SK-N-SH (cell line): ENCODE data around the gene MYL6B. TPM values are rescaled to one million over a fixed set of nuclear protein-coding genes. Genes with fewer than 3 reads are reported as not detected.
A peak's percentile ranks its signal among the peaks of the same experiment; 100 is the strongest.

ENCODE experiments used
- CTCF ChIA-PET: fragments of 300-600, 350-600 bp; formaldehyde crosslinking; extraction: SDS; loops from one replicate; lab custom pipeline; 2021; lab: Yijun Ruan, JAX
- POLR2A ChIA-PET: fragments of 350-600 bp; sonication (Branson Sonifier 250); formaldehyde crosslinking; extraction: SDS; loops from one replicate; lab custom pipeline; 2020; ENCODE audit warnings: antibody characterized with exemption, inconsistent platforms; lab: Yijun Ruan, JAX
- DNase-seq: peaks from one replicate; pipeline ENCODE4 v3.0.0; 2012
- H2AFZ ChIP-seq: fragments of 200-600 bp; sonication (generic); 2 replicates; pipeline ENCODE4 v1.8.1; 2016; ENCODE audit warnings: antibody characterized with exemption, mild to moderate bottlenecking, low read depth
- H3F3A ChIP-seq: fragments of 200-600 bp; sonication (generic); replicated peaks from 2 replicates; pipeline ENCODE3; 2016; ENCODE audit warnings: antibody characterized with exemption, mild to moderate bottlenecking; ENCODE audit not compliant: insufficient read depth
- H3K27ac ChIP-seq, 2 experiments: fragments of 200-500 bp in 1 of 2; fragments of 200-600 bp in 1 of 2; sonication (Bioruptor generic) in 1 of 2; sonication (generic), shearing (Covaris generic) in 1 of 2; 2 replicates each; pipeline versions ENCODE4 v1.5.1 to v1.6.1; 2014 to 2016; ENCODE audit warnings: low read depth in 2 of 2, inconsistent platforms in 1 of 2, low read length in 1 of 2, mild to moderate bottlenecking in 1 of 2, mixed read lengths in 1 of 2
- H3K27me3 ChIP-seq: fragments of 200-600 bp; sonication (generic), shearing (Covaris generic); 2 replicates; pipeline ENCODE4 v1.6.1; 2016; ENCODE audit warnings: mixed run types; ENCODE audit not compliant: insufficient read depth
- H3K36me3 ChIP-seq, 2 experiments: fragments of 200-500 bp in 1 of 2; fragments of 200-600 bp in 1 of 2; sonication (Bioruptor generic) in 1 of 2; sonication (generic) in 1 of 2; replicated peaks in 1 of 2; 2 replicates each; pipeline versions ENCODE3 to v1.5.1; 2014 to 2016; ENCODE audit warnings: low read length in 1 of 2, mild to moderate bottlenecking in 1 of 2; ENCODE audit not compliant: insufficient read depth in 2 of 2, control insufficient read depth in 1 of 2
- H3K4me1 ChIP-seq, 2 experiments: fragments of 200-500 bp in 1 of 2; fragments of 200-600 bp in 1 of 2; sonication (Bioruptor generic) in 1 of 2; sonication (generic), shearing (Covaris generic) in 1 of 2; 2 replicates each; pipeline versions ENCODE4 v1.5.1 to v1.6.1; 2014 to 2016; ENCODE audit warnings: low read depth in 1 of 2, low read length in 1 of 2, mixed run types in 1 of 2; ENCODE audit not compliant: insufficient read depth in 2 of 2, control insufficient read depth in 1 of 2
- H3K4me2 ChIP-seq: fragments of 200-600 bp; sonication (generic), shearing (Covaris generic); 2 replicates; pipeline ENCODE4 v1.6.1; 2017; ENCODE audit warnings: mixed run types
- H3K4me3 ChIP-seq, 2 experiments: fragments of 200-500 bp in 1 of 2; fragments of 200-600 bp in 1 of 2; sonication (Bioruptor generic) in 1 of 2; sonication (generic), shearing (Covaris generic) in 1 of 2; 2 replicates each; pipeline versions ENCODE4 v1.5.1 to v1.8.1; 2014 to 2016; ENCODE audit warnings: low read depth in 2 of 2, inconsistent platforms in 1 of 2, low read length in 1 of 2, mild to moderate bottlenecking in 1 of 2, mixed read lengths in 1 of 2, moderate library complexity in 1 of 2
- H3K79me2 ChIP-seq: fragments of 200-600 bp; sonication (generic); 2 replicates; pipeline ENCODE4 v1.8.1; 2017; ENCODE audit warnings: mild to moderate bottlenecking; ENCODE audit not compliant: insufficient read depth
- H3K9ac ChIP-seq: fragments of 200-600 bp; sonication (generic); 2 replicates; pipeline ENCODE4 v1.6.1; 2017; ENCODE audit warnings: mixed run types
- H3K9me2 ChIP-seq: fragments of 200-600 bp; sonication (generic); 2 replicates; pipeline ENCODE4 v1.6.1; 2017; ENCODE audit warnings: mixed run types
- H3K9me3 ChIP-seq: fragments of 200-600 bp; sonication (generic); 2 replicates; pipeline ENCODE4 v1.6.1; 2017; ENCODE audit warnings: mixed run types, mild to moderate bottlenecking, moderate library complexity
- H4K20me1 ChIP-seq: fragments of 200-600 bp; sonication (generic); 2 replicates; pipeline ENCODE4 v1.6.1; 2017; ENCODE audit warnings: mild to moderate bottlenecking, mixed run types; ENCODE audit not compliant: insufficient read depth
- CHD2 ChIP-seq: fragments of 150-350 bp; IDR thresholded peaks from 2 replicates; pipeline ENCODE4 v1.6.1; 2018; ENCODE audit warnings: low read length; ENCODE audit not compliant: partially characterized antibody
- EP300 ChIP-seq, 2 experiments: IDR thresholded peaks; 2 replicates each; pipeline versions ENCODE4 v1.4.0 to v1.6.1; 2012; ENCODE audit warnings: borderline replicate concordance in 1 of 2, low read depth in 1 of 2, low read length in 1 of 2
- EZH2phosphoT487 ChIP-seq: fragments of 200-600 bp; sonication (generic); IDR thresholded peaks from 2 replicates; pipeline ENCODE4 v1.6.1; 2017; ENCODE audit warnings: low read depth, mixed run types, mild to moderate bottlenecking, antibody characterized with exemption, moderate library complexity, borderline replicate concordance
- FOXJ3 ChIP-seq: sonication (generic); formaldehyde crosslinking; IDR thresholded peaks from 2 replicates; pipeline ENCODE4 v1.5.1; 2020; ENCODE audit warnings: mild to moderate bottlenecking, missing genetic modification reagents
- FOXM1 ChIP-seq: IDR thresholded peaks from 2 replicates; pipeline ENCODE4 v1.4.0; 2012; ENCODE audit warnings: low read depth, mild to moderate bottlenecking
- GABPA ChIP-seq: IDR thresholded peaks from 2 replicates; pipeline ENCODE4 v1.4.0; 2012; ENCODE audit warnings: low read depth, mild to moderate bottlenecking
- MXI1 ChIP-seq: IDR thresholded peaks from 2 replicates; pipeline ENCODE4 v1.6.1; 2012; ENCODE audit warnings: mild to moderate bottlenecking, low read depth, low read length, improper control_type of control experiment
- TCF12 ChIP-seq: IDR thresholded peaks from 2 replicates; pipeline ENCODE4 v1.4.0; 2012
- TEAD4 ChIP-seq: IDR thresholded peaks from 2 replicates; pipeline ENCODE4 v1.4.0; 2012; ENCODE audit warnings: mild to moderate bottlenecking, borderline replicate concordance; ENCODE audit not compliant: insufficient read depth
- YY1 ChIP-seq: IDR thresholded peaks from 2 replicates; pipeline ENCODE4 v1.4.0; 2012; ENCODE audit warnings: low read depth, mild to moderate bottlenecking
- WGBS: methylation state at CpG from one replicate; pipeline ENCODE4 v1.1.6; 2017; ENCODE audit warnings: low lambda C conversion rate; 5-methylcytosine and 5-hydroxymethylcytosine counted together
- polyA plus RNA-seq, 3 experiments: library from polyadenylated mRNA; depleted of rRNA; stranded (reverse); fragments of >200 nt; gene quantifications; 2 replicates each; pipeline ENCODE4 v1.2.3, GENCODE V29; 2012
- TF ChIP-seq, protein P1 (sequence below): IDR thresholded peaks from 2 replicates; pipeline ENCODE4 v1.4.0; 2012; ENCODE audit warnings: low read depth, borderline replicate concordance
- TF ChIP-seq, protein P2 (sequence below): fragments of 150-350 bp; IDR thresholded peaks from 2 replicates; pipeline ENCODE4 v1.6.1; 2017; ENCODE audit warnings: antibody characterized with exemption, low read length, low read depth, borderline replicate concordance
- TF ChIP-seq, protein P3 (sequence below): fragments of 150-350 bp; IDR thresholded peaks from 2 replicates; pipeline ENCODE4 v1.6.1; 2016; ENCODE audit warnings: mild to moderate bottlenecking, low read depth, low read length

MYL6B gene
- polyA plus RNA-seq, 1 of the 3 experiments (the other 2 are of a cell fraction) = 234 TPM

DNA sequence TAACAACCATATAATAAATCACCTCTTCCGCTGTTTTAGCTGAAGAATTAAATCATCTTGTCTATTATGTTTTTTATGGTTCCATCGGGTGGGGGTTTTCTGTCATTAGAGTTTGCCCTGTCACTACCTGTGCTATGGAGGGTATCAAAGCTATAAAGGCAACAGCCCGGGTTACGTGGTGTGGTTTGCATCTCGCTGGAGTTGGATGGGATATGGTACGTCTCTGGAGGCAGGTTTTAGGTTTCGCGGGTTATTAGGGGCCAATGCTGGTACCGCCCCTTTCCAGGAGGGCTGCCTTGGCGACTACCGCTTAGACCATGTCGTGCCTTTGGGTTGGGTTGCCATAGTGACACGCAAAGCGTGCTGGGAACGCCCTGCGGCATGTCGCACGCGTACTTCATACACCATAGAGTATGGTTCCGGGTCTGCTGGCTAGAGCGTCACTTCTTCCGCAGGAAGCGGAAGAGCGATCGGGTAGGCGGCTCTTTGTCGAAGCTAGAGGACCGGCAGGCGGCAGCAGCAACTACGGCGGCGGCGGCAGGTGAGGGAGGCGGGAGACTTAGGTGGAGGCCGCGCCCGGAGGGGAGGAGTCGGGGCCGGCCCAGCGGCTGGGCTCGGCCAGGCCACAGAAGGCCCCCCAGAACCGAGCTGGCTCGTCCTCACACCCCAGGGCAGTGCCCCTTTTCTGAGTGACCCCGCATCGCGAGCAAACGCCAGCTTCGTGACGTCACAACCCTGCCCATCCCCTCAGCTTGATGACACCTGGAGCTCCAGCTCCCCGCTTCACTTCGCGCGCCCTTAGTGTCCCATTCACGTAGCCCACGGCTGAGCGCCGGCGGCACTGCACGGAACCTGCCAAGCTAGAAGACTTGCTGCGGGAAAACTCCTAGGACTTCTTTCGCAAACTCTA, 34.4 kb upstream of the MYL6B start, which contains the start of gene ZC3H10 (continued):
- TF ChIP-seq FOXM1 (no peak), TCF12 (peak; percentile 65), MXI1 (peak; percentile 98), CHD2 (peak; percentile 97), TEAD4 (no peak), YY1 (peak; percentile 58; the same call in 1 of the 2 replicates), EZH2phosphoT487 (no peak), GABPA (peak; percentile 99)
- TF ChIP-seq, protein P1, sequence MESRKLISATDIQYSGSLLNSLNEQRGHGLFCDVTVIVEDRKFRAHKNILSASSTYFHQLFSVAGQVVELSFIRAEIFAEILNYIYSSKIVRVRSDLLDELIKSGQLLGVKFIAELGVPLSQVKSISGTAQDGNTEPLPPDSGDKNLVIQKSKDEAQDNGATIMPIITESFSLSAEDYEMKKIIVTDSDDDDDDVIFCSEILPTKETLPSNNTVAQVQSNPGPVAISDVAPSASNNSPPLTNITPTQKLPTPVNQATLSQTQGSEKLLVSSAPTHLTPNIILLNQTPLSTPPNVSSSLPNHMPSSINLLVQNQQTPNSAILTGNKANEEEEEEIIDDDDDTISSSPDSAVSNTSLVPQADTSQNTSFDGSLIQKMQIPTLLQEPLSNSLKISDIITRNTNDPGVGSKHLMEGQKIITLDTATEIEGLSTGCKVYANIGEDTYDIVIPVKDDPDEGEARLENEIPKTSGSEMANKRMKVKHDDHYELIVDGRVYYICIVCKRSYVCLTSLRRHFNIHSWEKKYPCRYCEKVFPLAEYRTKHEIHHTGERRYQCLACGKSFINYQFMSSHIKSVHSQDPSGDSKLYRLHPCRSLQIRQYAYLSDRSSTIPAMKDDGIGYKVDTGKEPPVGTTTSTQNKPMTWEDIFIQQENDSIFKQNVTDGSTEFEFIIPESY = peak; percentile 94
- TF ChIP-seq, protein P2, sequence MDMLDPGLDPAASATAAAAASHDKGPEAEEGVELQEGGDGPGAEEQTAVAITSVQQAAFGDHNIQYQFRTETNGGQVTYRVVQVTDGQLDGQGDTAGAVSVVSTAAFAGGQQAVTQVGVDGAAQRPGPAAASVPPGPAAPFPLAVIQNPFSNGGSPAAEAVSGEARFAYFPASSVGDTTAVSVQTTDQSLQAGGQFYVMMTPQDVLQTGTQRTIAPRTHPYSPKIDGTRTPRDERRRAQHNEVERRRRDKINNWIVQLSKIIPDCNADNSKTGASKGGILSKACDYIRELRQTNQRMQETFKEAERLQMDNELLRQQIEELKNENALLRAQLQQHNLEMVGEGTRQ = no peak; the same call in 1 of the 2 replicates
- TF ChIP-seq, all 33 proteins: peak for 20

DNA sequence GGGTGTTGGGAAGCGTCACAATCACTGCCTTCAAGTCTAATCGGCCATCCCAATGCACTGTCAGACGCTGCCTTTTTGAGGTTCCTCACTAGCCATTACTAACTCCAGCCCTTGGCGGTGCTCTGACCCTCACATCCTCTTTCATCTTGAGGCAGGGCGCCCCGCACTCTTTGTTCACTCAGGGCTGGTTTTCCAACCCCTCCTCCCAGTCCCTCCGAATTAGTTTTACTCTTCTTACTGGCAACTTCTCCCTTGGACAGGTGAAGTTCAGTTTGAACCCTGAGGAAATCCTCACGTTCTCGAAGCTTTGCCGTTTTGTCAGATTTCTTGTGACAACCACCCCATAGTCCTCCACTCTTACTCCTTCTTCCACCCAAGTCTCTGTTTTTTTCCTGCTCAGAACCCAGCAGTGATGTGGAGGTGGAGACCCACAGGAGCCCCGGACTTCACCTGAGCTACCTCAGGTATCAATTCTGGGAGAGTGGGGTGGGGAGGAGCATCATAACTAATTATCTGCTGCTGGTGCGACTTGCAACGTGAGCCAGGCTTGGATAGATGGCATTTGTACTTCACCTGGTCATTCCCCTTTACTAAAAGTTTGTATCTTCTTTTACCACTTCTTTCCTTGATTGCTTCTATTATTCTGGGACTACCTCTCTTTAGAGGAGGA, 33.6 kb upstream of the MYL6B start:
- H3K4me2 ChIP-seq = peak overlapping the region; percentile 93
- peaks cover 10 to 28% of the 10 kb centered on the region in 2 experiments for H3K36me3 ChIP-seq
- H3F3A ChIP-seq = peaks cover 30% of the 10 kb centered on the region
- peaks cover 18 to 20% of the 10 kb centered on the region in 2 experiments; a peak in 3 of 4 replicates for H3K4me1 ChIP-seq
- no peaks in the 10 kb centered on the region for H3K27me3 ChIP-seq
- peaks cover 3% of the 10 kb centered on the region; the same call in 1 of the 2 replicates for H4K20me1 ChIP-seq
- peak overlapping the region; percentile 79 to 89 for H3K4me3 ChIP-seq
- H2AFZ ChIP-seq = peak overlapping the region; percentile 23; the same call in 1 of the 2 replicates
- H3K79me2 ChIP-seq = peaks cover 47% of the 10 kb centered on the region
- H3K9me2 ChIP-seq = no peaks in the 10 kb centered on the region
- no peaks in the 10 kb centered on the region for H3K9me3 ChIP-seq
- no peak for DNase-seq
- peak overlapping the region; percentile 72 for H3K9ac ChIP-seq
- ChIA-PET CTCF (interaction anchor here (0.6 to 16.0 kb wide), 29 partner anchors 8 to 511 kb away, joined by 3 to 272 read pairs (median 4); partner anchors contain the start of genes ANKRD52, ERBB3, ESYT1 and MYL6), POLR2A (interaction anchor here (0.6 to 2.5 kb wide), 20 partner anchors 8 to 289 kb away, joined by 3 to 44 read pairs (median 4); partner anchors contain the start of genes DNAJC14, ERBB3, ESYT1 and MYL6)
- 2% methylated on average over 13 of the region's 13 CpGs for WGBS
- H3K27ac ChIP-seq = peak overlapping the region; percentile 90 to 93
- no peak for TF ChIP-seq FOXJ3 (CRISPR knock-in tag)
- no peak for TF ChIP-seq EP300 (IDR thresholded peaks at IDR 0.05; ENCODE audit: borderline replicate concordance in 1 of 2, low read depth in 1 of 2, low read length in 1 of 2)
- TF ChIP-seq, protein P3, sequence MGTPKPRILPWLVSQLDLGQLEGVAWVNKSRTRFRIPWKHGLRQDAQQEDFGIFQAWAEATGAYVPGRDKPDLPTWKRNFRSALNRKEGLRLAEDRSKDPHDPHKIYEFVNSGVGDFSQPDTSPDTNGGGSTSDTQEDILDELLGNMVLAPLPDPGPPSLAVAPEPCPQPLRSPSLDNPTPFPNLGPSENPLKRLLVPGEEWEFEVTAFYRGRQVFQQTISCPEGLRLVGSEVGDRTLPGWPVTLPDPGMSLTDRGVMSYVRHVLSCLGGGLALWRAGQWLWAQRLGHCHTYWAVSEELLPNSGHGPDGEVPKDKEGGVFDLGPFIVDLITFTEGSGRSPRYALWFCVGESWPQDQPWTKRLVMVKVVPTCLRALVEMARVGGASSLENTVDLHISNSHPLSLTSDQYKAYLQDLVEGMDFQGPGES = no peak
- no peak for TF ChIP-seq YY1
